Esophagus squamous epithelium (tissue), 4 donors: Measurements from ENCODE around the gene ARHGAP25.

Experiments
- CTCF ChIP-seq, 6 experiments: fragments of 450-650 bp in 4 of 6; fragments of 200-600 bp in 2 of 6; sonication (generic) in 2 of 6; IDR thresholded peaks; one replicate each; pipeline ENCODE4 v1.5.1; 2016 to 2019; ENCODE audit warnings: antibody characterized with exemption in 6 of 6, mild to moderate bottlenecking in 4 of 6, moderate library complexity in 4 of 6
- POLR2A ChIP-seq, 4 donors: fragments of 450-650 bp; IDR thresholded peaks; one replicate each; pipeline ENCODE4 v1.6.1; 2017; ENCODE audit warnings: antibody characterized with exemption in 4 of 4, mild to moderate bottlenecking in 4 of 4, moderate library complexity in 3 of 4

- no peak for TF ChIP-seq CTCF (IDR thresholded peaks at IDR 0.05)
- TF ChIP-seq POLR2A (IDR thresholded peaks at IDR 0.05), result no peak
Measured at GRCh38 chr2:68846091-68846490, 111.5 kb downstream of the ARHGAP25 start.
